ENCODE results near the gene AIP.

- TF ChIP-seq, protein P1, sequence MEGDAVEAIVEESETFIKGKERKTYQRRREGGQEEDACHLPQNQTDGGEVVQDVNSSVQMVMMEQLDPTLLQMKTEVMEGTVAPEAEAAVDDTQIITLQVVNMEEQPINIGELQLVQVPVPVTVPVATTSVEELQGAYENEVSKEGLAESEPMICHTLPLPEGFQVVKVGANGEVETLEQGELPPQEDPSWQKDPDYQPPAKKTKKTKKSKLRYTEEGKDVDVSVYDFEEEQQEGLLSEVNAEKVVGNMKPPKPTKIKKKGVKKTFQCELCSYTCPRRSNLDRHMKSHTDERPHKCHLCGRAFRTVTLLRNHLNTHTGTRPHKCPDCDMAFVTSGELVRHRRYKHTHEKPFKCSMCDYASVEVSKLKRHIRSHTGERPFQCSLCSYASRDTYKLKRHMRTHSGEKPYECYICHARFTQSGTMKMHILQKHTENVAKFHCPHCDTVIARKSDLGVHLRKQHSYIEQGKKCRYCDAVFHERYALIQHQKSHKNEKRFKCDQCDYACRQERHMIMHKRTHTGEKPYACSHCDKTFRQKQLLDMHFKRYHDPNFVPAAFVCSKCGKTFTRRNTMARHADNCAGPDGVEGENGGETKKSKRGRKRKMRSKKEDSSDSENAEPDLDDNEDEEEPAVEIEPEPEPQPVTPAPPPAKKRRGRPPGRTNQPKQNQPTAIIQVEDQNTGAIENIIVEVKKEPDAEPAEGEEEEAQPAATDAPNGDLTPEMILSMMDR (IDR thresholded peaks at IDR 0.05), result no peak
- no peak for TF ChIP-seq POLR2A (IDR thresholded peaks at IDR 0.05)
Observed at GRCh38 chr11:67489885-67490726, 7.3 kb downstream of the AIP start.

Data from suprapubic skin (tissue), 3 donors.